HG02623 (cell line): Measurements from ENCODE around the gene AVPR2.

ENCODE experiments used
- ATAC-seq: cut with Tn5 transposase; IDR thresholded peaks from one replicate; pipeline ENCODE4 v1.9.1; 2021; ENCODE audit warnings: moderate library complexity; ENCODE audit not compliant: unreplicated experiment

The AVPR2 gene

GRCh38 chrX:153884590-153884989 is 19.9 kb upstream of the AVPR2 start:
- no peak for ATAC-seq

- ATAC-seq: no peak
Measured at GRCh38 chrX:153885208-153885787, 19.2 kb upstream of the AVPR2 start.

- no peak for ATAC-seq
Measured at GRCh38 chrX:153885968-153886903, 18.2 kb upstream of the AVPR2 start, which contains the start of gene L1CAM. Gene L1CAM, minus strand, starts transcription at chrX:153886173. Its CDS starts 10,337 bp downstream, at chrX:153875836.

- ATAC-seq: no peak
Measured at GRCh38 chrX:153886915-153887314, 17.6 kb upstream of the AVPR2 start.

GRCh38 chrX:153887385-153887784 is 17.1 kb upstream of the AVPR2 start:
- ATAC-seq: no peak

GRCh38 chrX:153888344-153888743 is 16.1 kb upstream of the AVPR2 start:
- ATAC-seq: no peak

- no peak for ATAC-seq
Measured at GRCh38 chrX:153889123-153889522, 15.3 kb upstream of the AVPR2 start.

- no peak for ATAC-seq
Measured at GRCh38 chrX:153897899-153898298, 6.6 kb upstream of the AVPR2 start.

GRCh38 chrX:153900831-153901752 is 3.4 kb upstream of the AVPR2 start:
- peak; percentile 60 for ATAC-seq

GRCh38 chrX:153901753-153902140 is 2.7 kb upstream of the AVPR2 start:
- ATAC-seq: no peak

GRCh38 chrX:153902385-153902784 is 2.1 kb upstream of the AVPR2 start:
- ATAC-seq: no peak

GRCh38 chrX:153903238-153903980 is 1.1 kb upstream of the AVPR2 start:
- no peak for ATAC-seq

GRCh38 chrX:153905481-153906095 is 1.1 kb downstream of the AVPR2 start:
- no peak for ATAC-seq

GRCh38 chrX:153906126-153906917 is 1.8 kb downstream of the AVPR2 start:
- no peak for ATAC-seq

- no peak for ATAC-seq
Measured at GRCh38 chrX:153907456-153907855, 3.0 kb downstream of the AVPR2 start.

GRCh38 chrX:153908219-153908860 is 3.9 kb downstream of the AVPR2 start:
- no peak for ATAC-seq

- ATAC-seq: no peak
Measured at GRCh38 chrX:153909024-153909979, 4.8 kb downstream of the AVPR2 start.

- no peak for ATAC-seq
Measured at GRCh38 chrX:153909980-153910360, 5.5 kb downstream of the AVPR2 start.
